ENCODE results near the gene TCEANC.

GRCh38 chrX:13669246-13669737, 16.4 kb downstream of the TCEANC start:
- TF ChIP-seq GATA2 (IDR thresholded peaks at IDR 0.05; ENCODE audit: low read depth, low read length) (no peak), GATA3 (IDR thresholded peaks at IDR 0.05; ENCODE audit: low read depth, low read length) (no peak)
